ENCODE results near the gene ALOX15B. TPM values are rescaled to one million over a fixed set of nuclear protein-coding genes. Genes with fewer than 3 reads are reported as not detected.

ALOX15B gene

DNA sequence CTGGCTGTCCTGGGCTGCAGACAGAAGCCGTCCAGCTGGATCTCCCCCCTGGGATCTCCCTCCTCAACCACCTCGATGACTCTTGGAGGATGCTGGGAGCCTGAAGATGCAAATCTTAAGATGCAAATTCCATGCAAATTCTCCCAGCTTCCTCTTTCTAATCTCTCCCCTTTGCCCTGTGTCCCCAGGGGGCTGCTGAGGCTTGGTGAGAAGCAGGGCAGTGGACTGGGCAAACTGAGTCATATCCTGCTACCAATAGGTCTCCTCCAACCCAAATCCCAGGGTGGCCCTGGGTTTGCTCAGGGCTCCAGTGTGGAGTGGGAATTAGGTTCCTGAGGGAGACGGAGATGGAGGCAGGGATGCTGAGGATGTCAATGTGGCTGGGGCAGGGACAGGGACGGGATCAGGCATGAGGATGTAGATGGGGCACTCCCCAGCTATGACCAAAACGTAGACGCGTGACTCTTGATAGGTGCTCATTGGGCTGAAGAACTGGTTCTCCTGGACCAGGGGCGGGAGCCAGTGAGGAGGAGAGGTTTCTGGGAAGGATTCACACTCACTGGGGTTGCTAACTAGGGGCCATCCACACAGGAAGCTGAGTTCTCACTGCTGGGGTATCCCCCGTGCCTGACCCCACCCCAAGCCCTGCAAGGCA is 52.3 kb downstream of the ALOX15B start:
- no peak for DNase-seq (ENCODE audit: low read depth in 1 of 2, low spot score in 1 of 2)
- TF ChIP-seq, protein P1, sequence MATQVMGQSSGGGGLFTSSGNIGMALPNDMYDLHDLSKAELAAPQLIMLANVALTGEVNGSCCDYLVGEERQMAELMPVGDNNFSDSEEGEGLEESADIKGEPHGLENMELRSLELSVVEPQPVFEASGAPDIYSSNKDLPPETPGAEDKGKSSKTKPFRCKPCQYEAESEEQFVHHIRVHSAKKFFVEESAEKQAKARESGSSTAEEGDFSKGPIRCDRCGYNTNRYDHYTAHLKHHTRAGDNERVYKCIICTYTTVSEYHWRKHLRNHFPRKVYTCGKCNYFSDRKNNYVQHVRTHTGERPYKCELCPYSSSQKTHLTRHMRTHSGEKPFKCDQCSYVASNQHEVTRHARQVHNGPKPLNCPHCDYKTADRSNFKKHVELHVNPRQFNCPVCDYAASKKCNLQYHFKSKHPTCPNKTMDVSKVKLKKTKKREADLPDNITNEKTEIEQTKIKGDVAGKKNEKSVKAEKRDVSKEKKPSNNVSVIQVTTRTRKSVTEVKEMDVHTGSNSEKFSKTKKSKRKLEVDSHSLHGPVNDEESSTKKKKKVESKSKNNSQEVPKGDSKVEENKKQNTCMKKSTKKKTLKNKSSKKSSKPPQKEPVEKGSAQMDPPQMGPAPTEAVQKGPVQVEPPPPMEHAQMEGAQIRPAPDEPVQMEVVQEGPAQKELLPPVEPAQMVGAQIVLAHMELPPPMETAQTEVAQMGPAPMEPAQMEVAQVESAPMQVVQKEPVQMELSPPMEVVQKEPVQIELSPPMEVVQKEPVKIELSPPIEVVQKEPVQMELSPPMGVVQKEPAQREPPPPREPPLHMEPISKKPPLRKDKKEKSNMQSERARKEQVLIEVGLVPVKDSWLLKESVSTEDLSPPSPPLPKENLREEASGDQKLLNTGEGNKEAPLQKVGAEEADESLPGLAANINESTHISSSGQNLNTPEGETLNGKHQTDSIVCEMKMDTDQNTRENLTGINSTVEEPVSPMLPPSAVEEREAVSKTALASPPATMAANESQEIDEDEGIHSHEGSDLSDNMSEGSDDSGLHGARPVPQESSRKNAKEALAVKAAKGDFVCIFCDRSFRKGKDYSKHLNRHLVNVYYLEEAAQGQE (IDR thresholded peaks at IDR 0.05; ENCODE audit: insufficient replicate concordance, low read depth): no peak
- TF ChIP-seq, protein P2, sequence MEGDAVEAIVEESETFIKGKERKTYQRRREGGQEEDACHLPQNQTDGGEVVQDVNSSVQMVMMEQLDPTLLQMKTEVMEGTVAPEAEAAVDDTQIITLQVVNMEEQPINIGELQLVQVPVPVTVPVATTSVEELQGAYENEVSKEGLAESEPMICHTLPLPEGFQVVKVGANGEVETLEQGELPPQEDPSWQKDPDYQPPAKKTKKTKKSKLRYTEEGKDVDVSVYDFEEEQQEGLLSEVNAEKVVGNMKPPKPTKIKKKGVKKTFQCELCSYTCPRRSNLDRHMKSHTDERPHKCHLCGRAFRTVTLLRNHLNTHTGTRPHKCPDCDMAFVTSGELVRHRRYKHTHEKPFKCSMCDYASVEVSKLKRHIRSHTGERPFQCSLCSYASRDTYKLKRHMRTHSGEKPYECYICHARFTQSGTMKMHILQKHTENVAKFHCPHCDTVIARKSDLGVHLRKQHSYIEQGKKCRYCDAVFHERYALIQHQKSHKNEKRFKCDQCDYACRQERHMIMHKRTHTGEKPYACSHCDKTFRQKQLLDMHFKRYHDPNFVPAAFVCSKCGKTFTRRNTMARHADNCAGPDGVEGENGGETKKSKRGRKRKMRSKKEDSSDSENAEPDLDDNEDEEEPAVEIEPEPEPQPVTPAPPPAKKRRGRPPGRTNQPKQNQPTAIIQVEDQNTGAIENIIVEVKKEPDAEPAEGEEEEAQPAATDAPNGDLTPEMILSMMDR (IDR thresholded peaks at IDR 0.05; ENCODE audit: insufficient read depth, low read length): no peak
- TF ChIP-seq GABPA (IDR thresholded peaks at IDR 0.05; ENCODE audit: low read depth): no peak
- TF ChIP-seq SPI1 (IDR thresholded peaks at IDR 0.05; ENCODE audit: borderline replicate concordance, low read depth): no peak
- no peak for TF ChIP-seq POLR2AphosphoS5 (IDR thresholded peaks at IDR 0.05; ENCODE audit: low read depth)
- no peak overlapping the region for H3K27ac ChIP-seq (replicated peaks)
- no peaks in the 10 kb centered on the region for H3K27me3 ChIP-seq (ENCODE audit: insufficient read depth, poor library complexity, severe bottlenecking)
- no peak overlapping the region for H3K4me3 ChIP-seq (replicated peaks; ENCODE audit: insufficient read depth, low read length)

DNA sequence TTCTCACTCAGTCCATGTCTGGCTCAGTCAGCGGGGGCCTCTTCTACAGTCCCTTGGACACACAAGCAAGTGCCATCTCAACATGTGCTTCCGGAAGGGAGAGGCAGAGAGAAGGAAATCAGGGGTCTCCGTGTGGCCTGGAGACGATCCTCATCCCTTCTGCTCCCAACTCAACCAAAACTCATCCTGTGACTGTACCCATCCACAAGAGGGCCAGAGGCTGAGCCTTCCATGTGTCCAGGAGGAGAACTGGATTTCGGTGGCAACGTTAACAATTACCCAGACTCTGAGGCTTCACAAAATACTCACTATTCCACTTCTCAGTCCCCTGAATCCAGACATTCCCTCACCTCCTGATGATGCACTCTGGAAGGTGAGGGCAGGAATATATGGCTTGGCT is 56.5 kb downstream of the ALOX15B start:
- H3K4me3 ChIP-seq (replicated peaks; ENCODE audit: insufficient read depth, low read length): no peak overlapping the region
- H3K27me3 ChIP-seq (ENCODE audit: insufficient read depth, poor library complexity, severe bottlenecking): no peaks in the 10 kb centered on the region
- no peak overlapping the region for H3K27ac ChIP-seq (replicated peaks)
- no peak for TF ChIP-seq POLR2AphosphoS5 (IDR thresholded peaks at IDR 0.05; ENCODE audit: low read depth)
- DNase-seq (ENCODE audit: low read depth in 1 of 2, low spot score in 1 of 2): no peak

DNA sequence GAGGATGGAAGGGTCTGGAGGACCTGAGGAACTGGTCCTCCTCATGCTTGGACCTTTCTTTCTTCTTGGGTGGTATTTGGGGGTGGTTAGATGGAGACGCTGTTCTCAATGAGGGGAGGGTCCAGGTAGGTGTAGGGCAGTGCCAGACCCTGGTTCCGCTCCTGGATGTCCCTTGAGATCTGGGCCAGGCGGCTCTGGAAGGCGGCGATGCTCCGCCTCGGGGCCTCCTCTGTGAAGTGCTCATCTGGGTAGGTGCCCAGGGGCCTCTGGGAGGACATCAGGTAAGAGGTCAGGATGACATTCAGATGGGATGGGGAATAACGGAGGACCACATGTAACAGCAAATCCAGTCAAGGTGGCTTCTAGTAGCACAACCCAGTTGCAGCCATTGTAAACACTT is 57.7 kb downstream of the ALOX15B start:
- H3K27me3 ChIP-seq (ENCODE audit: insufficient read depth, poor library complexity, severe bottlenecking): no peaks in the 10 kb centered on the region
- H3K4me3 ChIP-seq (replicated peaks; ENCODE audit: insufficient read depth, low read length): no peak overlapping the region
- DNase-seq (ENCODE audit: low read depth in 1 of 2, low spot score in 1 of 2): no peak
- no peak for TF ChIP-seq POLR2AphosphoS5 (IDR thresholded peaks at IDR 0.05; ENCODE audit: low read depth)
- TF ChIP-seq, protein P2 (IDR thresholded peaks at IDR 0.05; ENCODE audit: insufficient read depth, low read length): no peak
- TF ChIP-seq, protein P1 (IDR thresholded peaks at IDR 0.05; ENCODE audit: insufficient replicate concordance, low read depth): no peak
- no peak for TF ChIP-seq SPI1 (IDR thresholded peaks at IDR 0.05; ENCODE audit: borderline replicate concordance, low read depth)
- TF ChIP-seq GABPA (IDR thresholded peaks at IDR 0.05; ENCODE audit: low read depth): no peak
- no peak overlapping the region for H3K27ac ChIP-seq (replicated peaks)

Small RNA genes lying within 50 kb of the gene (microRNA-seq; reads per million reads assigned to microRNA genes)
- gene MIR4314: not detected
